ENCODE data around the gene LY6G6F.

DNA sequence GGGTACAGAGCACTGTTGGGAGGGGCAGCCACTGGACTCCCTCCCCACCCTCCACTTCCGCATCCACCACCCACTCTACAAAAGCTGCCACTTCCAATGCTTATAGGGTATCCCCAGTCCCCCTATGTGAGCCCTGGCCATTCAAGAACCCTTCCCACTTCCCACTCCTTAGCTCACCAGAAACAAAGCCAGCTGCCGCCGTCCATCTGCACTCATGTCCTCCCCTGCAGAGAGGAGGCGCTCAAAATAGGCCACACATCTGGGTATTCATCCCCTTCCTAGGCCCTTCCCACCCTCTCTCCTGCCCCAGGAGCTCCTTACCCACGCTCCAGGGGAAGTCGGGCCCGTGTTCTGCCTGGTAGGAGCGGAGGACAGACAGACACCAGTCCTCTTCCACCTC is 19.3 kb upstream of the LY6G6F start:
- TF ChIP-seq POLR2A (IDR thresholded peaks at IDR 0.05; ENCODE audit: low read length) (no peak), GATA1 (IDR thresholded peaks at IDR 0.05; ENCODE audit: low read depth, low read length) (no peak)
